MM.1S (cell line): ENCODE results near the gene NACAD.

Source experiments
- DNase-seq: peaks from one replicate; pipeline ENCODE4 v3.0.0-alpha.2; 2015
- H2AFZ ChIP-seq: fragments of 300-600 bp; sonication (generic); 2 replicates; pipeline ENCODE4 v1.6.0; 2016; ENCODE audit warnings: antibody characterized with exemption, low read length
- H3F3A ChIP-seq: fragments of 300-600 bp; sonication (generic); 2 replicates; pipeline ENCODE4 v1.6.1; 2016; ENCODE audit warnings: mild to moderate bottlenecking, antibody characterized with exemption, low read length, moderate library complexity, mixed read lengths; ENCODE audit not compliant: insufficient read depth
- H3K27ac ChIP-seq: fragments of 300-600 bp; sonication (generic); 2 replicates; pipeline ENCODE4 v1.5.1; 2016; ENCODE audit warnings: mild to moderate bottlenecking, low read length
- H3K27me3 ChIP-seq: fragments of 300-600 bp; sonication (generic); replicated peaks from 2 replicates; pipeline ENCODE4 v1.6.0; 2016; ENCODE audit warnings: low read length; ENCODE audit not compliant: insufficient read depth
- H3K36me3 ChIP-seq: fragments of 300-600 bp; sonication (generic); replicated peaks from 2 replicates; pipeline ENCODE4 v1.6.1; 2016; ENCODE audit warnings: mild to moderate bottlenecking, low read length, mixed read lengths; ENCODE audit not compliant: insufficient read depth
- H3K4me1 ChIP-seq: fragments of 300-600 bp; sonication (generic); 2 replicates; pipeline ENCODE4 v1.6.1; 2016; ENCODE audit warnings: low read length, mixed read lengths
- H3K4me2 ChIP-seq: fragments of 300-600 bp; sonication (generic); 2 replicates; pipeline ENCODE4 v1.6.0; 2016; ENCODE audit warnings: low read depth, low read length
- H3K4me3 ChIP-seq: fragments of 300-600 bp; sonication (generic); 2 replicates; pipeline ENCODE4 v1.5.1; 2016; ENCODE audit warnings: low read length, mixed read lengths
- H3K79me2 ChIP-seq: fragments of 300-600 bp; sonication (generic); 2 replicates; pipeline ENCODE4 v1.6.1; 2016; ENCODE audit warnings: mixed run types, low read length, mixed read lengths
- H3K9ac ChIP-seq: fragments of 300-600 bp; sonication (generic); 2 replicates; pipeline ENCODE4 v1.6.1; 2016; ENCODE audit warnings: low read length, mixed read lengths
- H3K9me2 ChIP-seq: fragments of 300-600 bp; sonication (generic); replicated peaks from 2 replicates; pipeline ENCODE4 v1.6.1; 2016; ENCODE audit warnings: mild to moderate bottlenecking, low read length, mixed read lengths; ENCODE audit not compliant: insufficient read depth
- H3K9me3 ChIP-seq: fragments of 300-600 bp; sonication (generic); replicated peaks from 2 replicates; pipeline ENCODE4 v1.6.1; 2016; ENCODE audit warnings: mild to moderate bottlenecking, low read length, mixed read lengths; ENCODE audit not compliant: insufficient read depth
- H4K20me1 ChIP-seq: fragments of 300-600 bp; sonication (generic); 2 replicates; pipeline ENCODE4 v1.6.1; 2016; ENCODE audit warnings: mild to moderate bottlenecking, low read length, moderate library complexity, mixed read lengths; ENCODE audit not compliant: insufficient read depth
- EZH2 ChIP-seq: fragments of 300-600 bp; sonication (generic); optimal IDR thresholded peaks from 2 replicates; pipeline ENCODE3; 2017; ENCODE audit warnings: low read depth, mild to moderate bottlenecking, antibody characterized with exemption, low read length, mixed read lengths
- EZH2phosphoT487 ChIP-seq: fragments of 300-600 bp; sonication (generic); IDR thresholded peaks from 2 replicates; pipeline ENCODE4 v1.6.1; 2018; ENCODE audit warnings: antibody characterized with exemption, low read length
- TF ChIP-seq, protein P1 (sequence below): fragments of 300-600 bp; sonication (generic); IDR thresholded peaks from 2 replicates; pipeline ENCODE4 v1.5.1; 2016; ENCODE audit warnings: antibody characterized with exemption, low read length, mixed read lengths

NACAD gene

DNA sequence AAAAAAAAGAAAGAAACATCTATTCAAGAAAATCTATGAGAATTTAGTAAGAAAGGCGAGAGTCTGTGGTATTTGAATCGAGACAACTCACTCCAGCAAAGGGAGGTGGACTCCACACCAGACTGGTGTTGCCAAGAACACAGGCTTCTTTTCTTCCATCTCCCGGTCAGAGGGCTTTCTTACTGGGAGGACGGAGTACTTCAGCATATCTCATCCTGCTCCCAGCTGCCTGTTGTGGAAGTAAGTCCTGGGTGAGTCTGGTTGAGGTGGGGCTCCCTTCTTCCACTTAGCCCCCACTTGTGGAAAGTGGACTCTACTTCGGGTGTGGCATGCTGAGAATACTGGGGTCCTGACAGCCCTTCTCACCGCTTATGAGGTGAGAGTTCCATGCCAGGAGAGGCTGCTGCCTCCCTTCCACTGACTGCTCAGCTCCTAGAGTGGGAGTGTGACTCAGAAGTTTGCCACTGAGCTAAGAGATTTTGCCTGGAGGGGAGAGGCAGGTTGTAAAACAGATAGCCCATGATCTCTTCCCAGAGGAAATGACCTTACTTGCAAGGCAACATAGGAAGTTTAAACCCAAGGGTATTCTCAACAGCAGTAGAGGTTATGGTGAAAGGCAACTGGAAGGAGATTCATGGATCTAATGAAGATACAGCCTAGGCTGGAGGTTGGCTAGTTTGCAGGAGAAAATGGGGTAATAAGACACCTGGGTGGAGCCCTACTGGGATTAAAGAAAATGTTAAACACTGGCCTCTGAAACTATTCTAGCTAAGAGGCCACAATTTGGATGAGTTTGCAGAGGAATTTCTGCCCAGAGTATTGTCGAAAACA lies 3.5 kb upstream of the NACAD start:
- H3K27ac ChIP-seq: no peak overlapping the region
- H4K20me1 ChIP-seq: no peaks in the 10 kb centered on the region
- H3K4me2 ChIP-seq: no peak overlapping the region
- DNase-seq: no peak
- no peaks in the 10 kb centered on the region for H3K9me2 ChIP-seq
- TF ChIP-seq EZH2phosphoT487 (no peak), EZH2 (no peak)
- TF ChIP-seq, protein P1, sequence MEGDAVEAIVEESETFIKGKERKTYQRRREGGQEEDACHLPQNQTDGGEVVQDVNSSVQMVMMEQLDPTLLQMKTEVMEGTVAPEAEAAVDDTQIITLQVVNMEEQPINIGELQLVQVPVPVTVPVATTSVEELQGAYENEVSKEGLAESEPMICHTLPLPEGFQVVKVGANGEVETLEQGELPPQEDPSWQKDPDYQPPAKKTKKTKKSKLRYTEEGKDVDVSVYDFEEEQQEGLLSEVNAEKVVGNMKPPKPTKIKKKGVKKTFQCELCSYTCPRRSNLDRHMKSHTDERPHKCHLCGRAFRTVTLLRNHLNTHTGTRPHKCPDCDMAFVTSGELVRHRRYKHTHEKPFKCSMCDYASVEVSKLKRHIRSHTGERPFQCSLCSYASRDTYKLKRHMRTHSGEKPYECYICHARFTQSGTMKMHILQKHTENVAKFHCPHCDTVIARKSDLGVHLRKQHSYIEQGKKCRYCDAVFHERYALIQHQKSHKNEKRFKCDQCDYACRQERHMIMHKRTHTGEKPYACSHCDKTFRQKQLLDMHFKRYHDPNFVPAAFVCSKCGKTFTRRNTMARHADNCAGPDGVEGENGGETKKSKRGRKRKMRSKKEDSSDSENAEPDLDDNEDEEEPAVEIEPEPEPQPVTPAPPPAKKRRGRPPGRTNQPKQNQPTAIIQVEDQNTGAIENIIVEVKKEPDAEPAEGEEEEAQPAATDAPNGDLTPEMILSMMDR: no peak
- H3K79me2 ChIP-seq: no peaks in the 10 kb centered on the region
- no peaks in the 10 kb centered on the region; the same call in 1 of the 2 replicates for H3K27me3 ChIP-seq
- H3F3A ChIP-seq: no peaks in the 10 kb centered on the region
- H3K36me3 ChIP-seq: no peaks in the 10 kb centered on the region
- H3K9me3 ChIP-seq: no peaks in the 10 kb centered on the region
- H2AFZ ChIP-seq: no peak overlapping the region
- H3K4me3 ChIP-seq: no peak overlapping the region
- no peaks in the 10 kb centered on the region for H3K4me1 ChIP-seq
- no peak overlapping the region for H3K9ac ChIP-seq

DNA sequence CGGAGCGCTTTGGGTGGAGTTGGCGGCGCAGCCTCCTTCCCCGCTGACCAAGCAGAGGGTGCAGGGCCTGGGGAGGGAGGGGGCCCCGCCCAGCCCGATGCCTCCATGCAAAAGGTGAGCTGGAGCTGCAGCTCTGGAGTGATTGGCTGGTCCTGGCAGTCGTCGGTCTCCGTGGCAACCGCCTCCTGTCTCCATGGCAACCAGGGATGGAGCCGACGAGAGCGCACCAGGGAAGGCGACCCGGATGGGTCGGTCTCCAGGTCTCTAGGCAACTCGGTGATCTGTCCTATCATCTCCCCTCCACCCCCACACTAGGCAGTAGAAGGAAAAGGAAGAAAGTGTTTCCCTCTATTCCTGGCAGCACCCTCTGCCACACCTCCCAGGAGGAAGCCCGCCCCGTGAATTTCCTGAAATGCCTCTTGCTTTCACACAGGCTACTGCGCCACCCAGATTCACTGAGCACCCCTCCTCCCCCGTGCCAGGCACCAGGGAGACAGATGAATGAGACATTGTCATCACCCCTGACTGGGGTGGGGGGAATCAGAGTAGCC lies 647 bp upstream of the NACAD start:
- TF ChIP-seq EZH2: no peak
- TF ChIP-seq EZH2phosphoT487: no peak
- TF ChIP-seq, protein P1: no peak
- Histone ChIP-seq H2AFZ (peak overlapping the region; percentile 54), H3K9me2 (no peaks in the 10 kb centered on the region), H4K20me1 (no peaks in the 10 kb centered on the region), H3K36me3 (no peaks in the 10 kb centered on the region), H3K27ac (no peak overlapping the region), H3K9me3 (no peaks in the 10 kb centered on the region), H3K4me2 (peak overlapping the region; percentile 68; the same call in 1 of the 2 replicates), H3F3A (no peaks in the 10 kb centered on the region), H3K4me3 (peak overlapping the region; percentile 41; the same call in 1 of the 2 replicates), H3K79me2 (no peaks in the 10 kb centered on the region), H3K27me3 (peaks cover 5% of the 10 kb centered on the region; the same call in 1 of the 2 replicates), H3K4me1 (no peaks in the 10 kb centered on the region), H3K9ac (no peak overlapping the region)
- DNase-seq: no peak

DNA sequence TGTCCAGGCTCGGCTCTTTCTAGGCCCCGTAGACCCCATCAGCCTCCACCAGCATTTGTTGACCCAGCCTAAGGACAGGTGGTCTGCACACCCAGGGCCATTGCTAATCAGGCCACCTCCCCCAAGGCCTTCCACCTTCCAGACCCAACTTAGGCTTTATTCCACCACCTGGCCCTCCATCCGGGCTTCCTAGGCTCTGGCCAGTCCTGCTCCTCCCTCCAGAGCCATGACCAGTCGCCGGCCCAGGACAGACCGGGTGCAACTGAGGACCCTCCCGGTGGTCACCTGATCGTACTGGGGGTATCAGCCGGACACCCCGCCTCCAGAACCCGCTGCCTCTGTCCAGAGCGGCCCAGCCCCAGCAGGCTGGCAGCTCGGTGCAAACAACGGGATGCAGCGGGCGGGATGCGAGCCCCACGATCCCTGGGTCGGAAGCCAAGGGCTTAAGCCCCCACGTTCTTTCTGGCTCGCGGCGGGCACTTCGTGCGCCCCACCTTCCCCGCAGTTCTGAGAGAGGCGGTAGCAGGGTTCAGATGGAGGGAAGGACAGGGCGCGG lies 545 bp downstream of the NACAD start:
- no peak overlapping the region for H3K4me3 ChIP-seq
- H3K4me2 ChIP-seq: no peak overlapping the region
- H3K9me3 ChIP-seq: no peaks in the 10 kb centered on the region
- DNase-seq: no peak
- H3K27me3 ChIP-seq: peaks cover 5% of the 10 kb centered on the region; the same call in 1 of the 2 replicates
- no peaks in the 10 kb centered on the region for H4K20me1 ChIP-seq
- H2AFZ ChIP-seq: no peak overlapping the region
- TF ChIP-seq EZH2phosphoT487: no peak
- H3K9ac ChIP-seq: no peak overlapping the region
- H3K9me2 ChIP-seq: no peaks in the 10 kb centered on the region
- H3K79me2 ChIP-seq: no peaks in the 10 kb centered on the region
- H3K4me1 ChIP-seq: no peaks in the 10 kb centered on the region
- no peaks in the 10 kb centered on the region for H3F3A ChIP-seq
- no peaks in the 10 kb centered on the region for H3K36me3 ChIP-seq
- no peak overlapping the region for H3K27ac ChIP-seq
